Astrocyte (in vitro differentiated cells and primary cell): ENCODE measurements around the gene PLEKHS1. TPM values are rescaled to one million over a fixed set of nuclear protein-coding genes. Genes with fewer than 3 reads are reported as not detected.

Source experiments
- DNase-seq: peaks from one replicate; pipeline ENCODE4 v3.0.0-alpha.2; 2010; ENCODE audit warnings: low read depth
- FAIRE-seq: peaks from 2 replicates; lab custom pipeline; 2011; peaks lifted over from hg19 to GRCh38; lab: Jason Lieb, UNC
- H2AFZ ChIP-seq: 2 replicates; pipeline ENCODE4 v1.6.0; 2012; ENCODE audit warnings: low read depth, low read length, inconsistent platforms
- H3K27ac ChIP-seq: 2 replicates; pipeline ENCODE4 v1.5.1; 2011; ENCODE audit warnings: low read depth, low read length, inconsistent platforms
- H3K27me3 ChIP-seq: 2 replicates; pipeline ENCODE4 v1.6.0; 2011; ENCODE audit warnings: low read length, inconsistent platforms; ENCODE audit not compliant: insufficient read depth
- H3K36me3 ChIP-seq: 2 replicates; pipeline ENCODE4 v1.5.1; 2011; ENCODE audit warnings: low read length, inconsistent platforms; ENCODE audit not compliant: insufficient read depth
- H3K4me1 ChIP-seq: 2 replicates; pipeline ENCODE4 v1.5.1; 2011; ENCODE audit warnings: low read length, inconsistent platforms; ENCODE audit not compliant: insufficient read depth
- H3K4me2 ChIP-seq: 2 replicates; pipeline ENCODE4 v1.6.0; 2012; ENCODE audit warnings: low read length, inconsistent platforms
- H3K4me3 ChIP-seq: 2 replicates; pipeline ENCODE4 v1.5.1; 2011; ENCODE audit warnings: low read depth, mild to moderate bottlenecking, low read length, inconsistent platforms; ENCODE audit not compliant: insufficient read depth
- H3K79me2 ChIP-seq: 2 replicates; pipeline ENCODE4 v1.6.0; 2012; ENCODE audit warnings: mild to moderate bottlenecking, low read length, inconsistent platforms; ENCODE audit not compliant: insufficient read depth
- H3K9ac ChIP-seq: 2 replicates; pipeline ENCODE4 v1.6.0; 2012; ENCODE audit warnings: mild to moderate bottlenecking, low read length, inconsistent platforms
- H3K9me3 ChIP-seq: 2 replicates; pipeline ENCODE4 v1.5.1; 2012; ENCODE audit warnings: low read depth, mild to moderate bottlenecking, low read length, inconsistent platforms; ENCODE audit not compliant: insufficient read depth
- H4K20me1 ChIP-seq: 2 replicates; pipeline ENCODE4 v1.6.0; 2012; ENCODE audit warnings: low read length, inconsistent platforms; ENCODE audit not compliant: insufficient read depth
- H3K27ac Mint-ChIP-seq: one replicate; pipeline ENCODE4 v1.8.0; 2021; ENCODE audit warnings: mild to moderate bottlenecking, mixed read lengths; ENCODE audit not compliant: unreplicated experiment
- H3K27me3 Mint-ChIP-seq: one replicate; pipeline ENCODE4 v1.8.0; 2021; ENCODE audit warnings: low read depth, mixed read lengths; ENCODE audit not compliant: unreplicated experiment
- H3K36me3 Mint-ChIP-seq: one replicate; pipeline ENCODE4 v1.8.0; 2021; ENCODE audit warnings: low read depth, mixed read lengths; ENCODE audit not compliant: unreplicated experiment
- H3K4me1 Mint-ChIP-seq: one replicate; pipeline ENCODE4 v1.8.0; 2021; ENCODE audit warnings: low read depth, mixed read lengths; ENCODE audit not compliant: unreplicated experiment
- H3K4me3 Mint-ChIP-seq: one replicate; pipeline ENCODE4 v1.8.0; 2021; ENCODE audit warnings: mild to moderate bottlenecking, moderate library complexity, mixed read lengths; ENCODE audit not compliant: unreplicated experiment
- H3K9me3 Mint-ChIP-seq: one replicate; pipeline ENCODE4 v1.8.0; 2021; ENCODE audit warnings: mild to moderate bottlenecking, mixed read lengths; ENCODE audit not compliant: unreplicated experiment
- CTCF ChIP-seq: IDR thresholded peaks from 2 replicates; pipeline ENCODE4 v1.5.1; 2011; ENCODE audit warnings: low read depth, mild to moderate bottlenecking, inconsistent platforms, low read length, moderate library complexity; ENCODE audit not compliant: insufficient read depth
- EZH2 ChIP-seq: IDR thresholded peaks from 2 replicates; pipeline ENCODE4 v1.6.1; 2012; ENCODE audit warnings: mild to moderate bottlenecking, low read length, inconsistent platforms; ENCODE audit not compliant: insufficient read depth
- total RNA-seq: library from RNA; stranded (reverse); gene quantifications from 2 replicates; pipeline ENCODE4 v1.2.1, GENCODE V29; 2021

Gene PLEKHS1
- total RNA-seq, 1 donor from 2014 or later = not detected

- TF ChIP-seq CTCF (no peak), EZH2 (no peak)
- no peak overlapping the region for H3K27ac Mint-ChIP-seq
- FAIRE-seq = no peak
These were observed 10.6 kb upstream of the PLEKHS1 start for GRCh38 chr10:113740850-113741249.

GRCh38 chr10:113742466-113742865, 9.0 kb upstream of the PLEKHS1 start:
- Histone ChIP-seq H3K27me3 (peaks cover 2% of the 10 kb centered on the region), H3K9ac (no peak overlapping the region), H3K27ac (no peak overlapping the region), H4K20me1 (no peaks in the 10 kb centered on the region), H3K4me2 (no peak overlapping the region), H3K4me3 (no peak overlapping the region), H3K79me2 (no peaks in the 10 kb centered on the region), H3K4me1 (peaks cover 4% of the 10 kb centered on the region), H3K36me3 (no peaks in the 10 kb centered on the region), H2AFZ (no peak overlapping the region), H3K9me3 (no peaks in the 10 kb centered on the region)
- Mint-ChIP-seq H3K4me1 (peaks cover 11% of the 10 kb centered on the region), H3K9me3 (peaks cover 12% of the 10 kb centered on the region), H3K27me3 (peaks cover 13% of the 10 kb centered on the region), H3K4me3 (no peak overlapping the region), H3K36me3 (no peaks in the 10 kb centered on the region), H3K27ac (no peak overlapping the region)
- TF ChIP-seq EZH2 (no peak), CTCF (no peak)
- DNase-seq (no peak), FAIRE-seq (no peak)

More at GRCh38 chr10:113740850-113741249, 10.6 kb upstream of the PLEKHS1 start:
- Mint-ChIP-seq H3K36me3 (no peaks in the 10 kb centered on the region), H3K9me3 (peaks cover 9% of the 10 kb centered on the region), H3K4me3 (no peak overlapping the region), H3K27me3 (peaks cover 17% of the 10 kb centered on the region), H3K4me1 (peaks cover 4% of the 10 kb centered on the region)
- no peak overlapping the region for H2AFZ ChIP-seq
- H3K36me3 ChIP-seq = no peaks in the 10 kb centered on the region
- no peak overlapping the region for H3K4me2 ChIP-seq
- no peaks in the 10 kb centered on the region for H3K9me3 ChIP-seq
- no peak overlapping the region for H3K9ac ChIP-seq
- peaks cover 2% of the 10 kb centered on the region for H3K27me3 ChIP-seq
- H3K27ac ChIP-seq = no peak overlapping the region
- DNase-seq = no peak
- no peaks in the 10 kb centered on the region for H3K79me2 ChIP-seq
- H3K4me3 ChIP-seq = no peak overlapping the region
- H3K4me1 ChIP-seq = no peaks in the 10 kb centered on the region
- H4K20me1 ChIP-seq = no peaks in the 10 kb centered on the region

- Mint-ChIP-seq H3K27me3 (peaks cover 13% of the 10 kb centered on the region), H3K36me3 (no peaks in the 10 kb centered on the region), H3K27ac (no peak overlapping the region), H3K9me3 (peaks cover 12% of the 10 kb centered on the region), H3K4me3 (no peak overlapping the region), H3K4me1 (peaks cover 11% of the 10 kb centered on the region)
- Histone ChIP-seq H3K9me3 (no peaks in the 10 kb centered on the region), H3K27ac (no peak overlapping the region), H3K79me2 (no peaks in the 10 kb centered on the region), H3K9ac (no peak overlapping the region), H3K4me2 (no peak overlapping the region), H2AFZ (no peak overlapping the region), H3K4me3 (no peak overlapping the region), H3K4me1 (peaks cover 4% of the 10 kb centered on the region), H3K27me3 (peaks cover 2% of the 10 kb centered on the region), H4K20me1 (no peaks in the 10 kb centered on the region), H3K36me3 (no peaks in the 10 kb centered on the region)
- DNase-seq = no peak
- no peak for FAIRE-seq
- no peak for TF ChIP-seq CTCF
These were observed 7.9 kb upstream of the PLEKHS1 start for GRCh38 chr10:113743594-113743993.
